ENCODE data around the gene SPRED1. TPM values are rescaled to one million over a fixed set of nuclear protein-coding genes. Genes with fewer than 3 reads are reported as not detected.

Gene SPRED1
- total RNA-seq, 1 donor from 2014 or later, result 16.3 TPM

GRCh38 chr15:38294126-38294525, 41.5 kb downstream of the SPRED1 start:
- H3K27me3 ChIP-seq (ENCODE audit: control insufficient read depth, insufficient read depth, low read length), result no peaks in the 10 kb centered on the region
- no peak overlapping the region for H3K4me3 ChIP-seq (ENCODE audit: low read depth, low read length)
- FAIRE-seq (no peak), DNase-seq (ENCODE audit: low read depth) (no peak)
- no peak for TF ChIP-seq CTCF (IDR thresholded peaks at IDR 0.05; ENCODE audit: insufficient read depth, low read length, severe bottlenecking)
- H3K36me3 ChIP-seq (ENCODE audit: control insufficient read depth, insufficient read depth, low read length), result no peaks in the 10 kb centered on the region

- Histone ChIP-seq H3K4me3 (ENCODE audit: low read depth, low read length) (no peak overlapping the region), H3K36me3 (ENCODE audit: control insufficient read depth, insufficient read depth, low read length) (no peaks in the 10 kb centered on the region), H3K27me3 (ENCODE audit: control insufficient read depth, insufficient read depth, low read length) (no peaks in the 10 kb centered on the region)
- FAIRE-seq (no peak), DNase-seq (ENCODE audit: low read depth) (no peak)
- no peak for TF ChIP-seq CTCF (IDR thresholded peaks at IDR 0.05; ENCODE audit: insufficient read depth, low read length, severe bottlenecking)
Measured at GRCh38 chr15:38297623-38298388, 45.2 kb downstream of the SPRED1 start.

GRCh38 chr15:38299216-38299615, 46.6 kb downstream of the SPRED1 start:
- no peak for DNase-seq (ENCODE audit: low read depth)
- FAIRE-seq, result no peak
- Histone ChIP-seq H3K36me3 (ENCODE audit: control insufficient read depth, insufficient read depth, low read length) (no peaks in the 10 kb centered on the region), H3K27me3 (ENCODE audit: control insufficient read depth, insufficient read depth, low read length) (no peaks in the 10 kb centered on the region), H3K4me3 (ENCODE audit: low read depth, low read length) (no peak overlapping the region)
- TF ChIP-seq CTCF (IDR thresholded peaks at IDR 0.05; ENCODE audit: insufficient read depth, low read length, severe bottlenecking), result no peak

GRCh38 chr15:38300395-38300794, 47.8 kb downstream of the SPRED1 start:
- TF ChIP-seq CTCF (IDR thresholded peaks at IDR 0.05; ENCODE audit: insufficient read depth, low read length, severe bottlenecking), result no peak
- H3K36me3 ChIP-seq (ENCODE audit: control insufficient read depth, insufficient read depth, low read length), result no peaks in the 10 kb centered on the region
- H3K4me3 ChIP-seq (ENCODE audit: low read depth, low read length), result no peak overlapping the region
- no peaks in the 10 kb centered on the region for H3K27me3 ChIP-seq (ENCODE audit: control insufficient read depth, insufficient read depth, low read length)
- DNase-seq (ENCODE audit: low read depth), result no peak
- no peak for FAIRE-seq

GRCh38 chr15:38304481-38304880, 51.8 kb downstream of the SPRED1 start:
- no peak for TF ChIP-seq CTCF (IDR thresholded peaks at IDR 0.05; ENCODE audit: insufficient read depth, low read length, severe bottlenecking)
- Histone ChIP-seq H3K27me3 (ENCODE audit: control insufficient read depth, insufficient read depth, low read length) (no peaks in the 10 kb centered on the region), H3K4me3 (ENCODE audit: low read depth, low read length) (no peak overlapping the region), H3K36me3 (ENCODE audit: control insufficient read depth, insufficient read depth, low read length) (no peaks in the 10 kb centered on the region)
- no peak for DNase-seq (ENCODE audit: low read depth)
- no peak for FAIRE-seq

GRCh38 chr15:38307251-38307650, 54.6 kb downstream of the SPRED1 start:
- no peak for TF ChIP-seq CTCF (IDR thresholded peaks at IDR 0.05; ENCODE audit: insufficient read depth, low read length, severe bottlenecking)
- no peak overlapping the region for H3K4me3 ChIP-seq (ENCODE audit: low read depth, low read length)
- DNase-seq (ENCODE audit: low read depth) (no peak), FAIRE-seq (no peak)
- no peaks in the 10 kb centered on the region for H3K36me3 ChIP-seq (ENCODE audit: control insufficient read depth, insufficient read depth, low read length)
- no peaks in the 10 kb centered on the region for H3K27me3 ChIP-seq (ENCODE audit: control insufficient read depth, insufficient read depth, low read length)

Data from bronchial epithelial cell (primary cell).